ENCODE data around the gene LILRB3. TPM values are rescaled to one million over a fixed set of nuclear protein-coding genes. Genes with fewer than 3 reads are reported as not detected.
"Not testable (repeated sequence)": the region's sequence is repeated elsewhere in the genome, so short reads cannot be mapped to it uniquely, and the experiment has no call there.

LILRB3 gene
- polyA plus RNA-seq (2013, experiment 1 of 2) = not detected
- not detected for polyA plus RNA-seq (2013, experiment 2 of 2)

- not testable (repeated sequence) for H3K4me3 ChIP-seq (ENCODE audit: low read length); H3K27me3 ChIP-seq (ENCODE audit: insufficient read depth, low read length, poor library complexity); H3K36me3 ChIP-seq (ENCODE audit: control insufficient read depth, insufficient read depth, low read length); DNase-seq; H3K4me1 ChIP-seq (ENCODE audit: control insufficient read depth, low read depth, low read length); H2BK120ac ChIP-seq (ENCODE audit: low read depth, low read length); H3K4me2 ChIP-seq (ENCODE audit: low read length); H4K8ac ChIP-seq (ENCODE audit: low read depth, low read length); H3K79me2 ChIP-seq (ENCODE audit: control insufficient read depth, insufficient read depth, low read length); H4K5ac ChIP-seq (ENCODE audit: low read length); H3K23ac ChIP-seq (ENCODE audit: low read length); H3K56ac ChIP-seq (ENCODE audit: low read length); H2BK15ac ChIP-seq (replicated peaks; ENCODE audit: low read depth); H3K9ac ChIP-seq (ENCODE audit: low read length); H2AK5ac ChIP-seq (ENCODE audit: low read length); H2BK5ac ChIP-seq (ENCODE audit: low read length); H3K79me1 ChIP-seq (ENCODE audit: low read length); H3K18ac ChIP-seq (ENCODE audit: low read length); H3K27ac ChIP-seq (ENCODE audit: low read depth, low read length); H3K4ac ChIP-seq (ENCODE audit: low read depth, low read length)
- WGBS (ENCODE audit: extremely low coverage, insufficient coverage, low lambda C conversion rate) = no CpG with 5 or more reads among the region's 16 CpGs
These were observed at the start of gene LILRB3 for GRCh38 chr19:54222474-54223276. TSS of gene LILRB3 (minus strand) at chr19:54223007. CDS start at chr19:54222976, 31 bp downstream.

GRCh38 chr19:54272181-54272580 lies 49.4 kb upstream of the LILRB3 start:
- not testable (repeated sequence) for H3K79me1 ChIP-seq (ENCODE audit: low read length); H3K23ac ChIP-seq (ENCODE audit: low read length); H3K18ac ChIP-seq (ENCODE audit: low read length); H4K5ac ChIP-seq (ENCODE audit: low read length); H3K4me1 ChIP-seq (ENCODE audit: control insufficient read depth, low read depth, low read length); H3K36me3 ChIP-seq (ENCODE audit: control insufficient read depth, insufficient read depth, low read length); H4K8ac ChIP-seq (ENCODE audit: low read depth, low read length); H2BK15ac ChIP-seq (replicated peaks; ENCODE audit: low read depth); H3K9ac ChIP-seq (ENCODE audit: low read length); H3K27me3 ChIP-seq (ENCODE audit: insufficient read depth, low read length, poor library complexity); H3K4me3 ChIP-seq (ENCODE audit: low read length); H2BK120ac ChIP-seq (ENCODE audit: low read depth, low read length); H3K56ac ChIP-seq (ENCODE audit: low read length); H2BK5ac ChIP-seq (ENCODE audit: low read length); H3K79me2 ChIP-seq (ENCODE audit: control insufficient read depth, insufficient read depth, low read length); H3K4me2 ChIP-seq (ENCODE audit: low read length); DNase-seq; H3K4ac ChIP-seq (ENCODE audit: low read depth, low read length); H3K27ac ChIP-seq (ENCODE audit: low read depth, low read length); H2AK5ac ChIP-seq (ENCODE audit: low read length)
- WGBS (ENCODE audit: extremely low coverage, insufficient coverage, low lambda C conversion rate) = no CpG with 5 or more reads among the region's 5 CpGs

DNA sequence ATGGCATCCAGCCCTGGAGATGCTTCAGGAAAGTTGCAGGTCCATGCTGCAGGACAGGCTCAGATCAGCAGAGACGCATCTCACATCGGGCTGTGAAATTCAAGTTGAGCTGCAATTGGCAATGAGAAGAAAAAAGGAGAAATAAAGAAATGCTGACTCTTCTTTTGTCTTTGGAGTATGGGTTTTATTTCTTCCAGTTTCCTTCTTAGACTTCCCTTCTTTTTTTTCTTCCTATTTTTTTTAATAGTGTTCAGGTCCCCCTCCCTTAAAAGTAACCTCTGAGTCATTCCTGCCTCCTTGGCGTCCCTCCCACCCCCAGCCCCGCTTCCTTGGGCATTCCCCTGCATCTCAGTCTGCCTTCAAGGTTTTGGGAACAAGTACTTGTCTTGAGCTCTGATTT lies 48.8 kb upstream of the LILRB3 start:
- not testable (repeated sequence) for H3K4me2 ChIP-seq (ENCODE audit: low read length); H3K18ac ChIP-seq (ENCODE audit: low read length); H4K5ac ChIP-seq (ENCODE audit: low read length); H3K4me1 ChIP-seq (ENCODE audit: control insufficient read depth, low read depth, low read length); H3K79me2 ChIP-seq (ENCODE audit: control insufficient read depth, insufficient read depth, low read length); H2AK5ac ChIP-seq (ENCODE audit: low read length); H2BK120ac ChIP-seq (ENCODE audit: low read depth, low read length); H3K56ac ChIP-seq (ENCODE audit: low read length); DNase-seq; H3K4ac ChIP-seq (ENCODE audit: low read depth, low read length); H3K27me3 ChIP-seq (ENCODE audit: insufficient read depth, low read length, poor library complexity); H4K8ac ChIP-seq (ENCODE audit: low read depth, low read length); H2BK5ac ChIP-seq (ENCODE audit: low read length); H3K79me1 ChIP-seq (ENCODE audit: low read length); H2BK15ac ChIP-seq (replicated peaks; ENCODE audit: low read depth); H3K36me3 ChIP-seq (ENCODE audit: control insufficient read depth, insufficient read depth, low read length); H3K4me3 ChIP-seq (ENCODE audit: low read length); H3K9ac ChIP-seq (ENCODE audit: low read length); H3K23ac ChIP-seq (ENCODE audit: low read length); H3K27ac ChIP-seq (ENCODE audit: low read depth, low read length)
- WGBS (ENCODE audit: extremely low coverage, insufficient coverage, low lambda C conversion rate) = no CpG with 5 or more reads among the region's 4 CpGs

DNA sequence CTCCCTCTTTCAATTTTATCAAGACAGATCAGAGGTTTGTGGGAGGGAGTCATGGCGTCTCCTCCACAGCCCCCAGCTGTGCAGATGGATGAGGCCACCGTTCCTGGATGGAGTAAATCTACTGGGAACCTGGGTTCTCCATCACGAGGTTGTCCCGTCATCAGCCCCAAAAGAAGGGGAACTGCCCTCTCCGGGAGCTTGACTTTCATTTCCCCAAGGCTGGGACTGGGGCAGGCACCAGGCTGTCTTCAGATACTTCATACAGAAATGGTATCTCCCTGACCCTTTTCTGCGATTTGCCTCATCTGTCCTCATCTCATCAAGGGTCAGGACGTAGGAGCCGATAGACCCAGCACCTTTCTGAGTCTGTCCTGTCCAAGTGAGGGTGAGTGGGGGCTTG lies 48.3 kb upstream of the LILRB3 start:
- no peaks in the 10 kb centered on the region for H3K27me3 ChIP-seq (ENCODE audit: insufficient read depth, low read length, poor library complexity)
- no peak overlapping the region for H3K27ac ChIP-seq (ENCODE audit: low read depth, low read length)
- no peak overlapping the region for H2BK120ac ChIP-seq (ENCODE audit: low read depth, low read length)
- no peak overlapping the region for H2AK5ac ChIP-seq (ENCODE audit: low read length)
- no peak for DNase-seq
- no peak overlapping the region for H3K4me2 ChIP-seq (ENCODE audit: low read length)
- H3K4me3 ChIP-seq (ENCODE audit: low read length) = no peak overlapping the region
- no peaks in the 10 kb centered on the region for H3K79me1 ChIP-seq (ENCODE audit: low read length)
- no CpG with 5 or more reads among the region's 8 CpGs for WGBS (ENCODE audit: extremely low coverage, insufficient coverage, low lambda C conversion rate)
- no peak overlapping the region for H3K23ac ChIP-seq (ENCODE audit: low read length)
- no peak overlapping the region for H4K8ac ChIP-seq (ENCODE audit: low read depth, low read length)
- no peaks in the 10 kb centered on the region for H3K79me2 ChIP-seq (ENCODE audit: control insufficient read depth, insufficient read depth, low read length)
- no peak overlapping the region for H3K56ac ChIP-seq (ENCODE audit: low read length)
- no peaks in the 10 kb centered on the region for H3K4me1 ChIP-seq (ENCODE audit: control insufficient read depth, low read depth, low read length)
- no peak overlapping the region for H2BK15ac ChIP-seq (replicated peaks; ENCODE audit: low read depth)
- no peak overlapping the region for H3K4ac ChIP-seq (ENCODE audit: low read depth, low read length)
- no peaks in the 10 kb centered on the region for H3K36me3 ChIP-seq (ENCODE audit: control insufficient read depth, insufficient read depth, low read length)
- H3K18ac ChIP-seq (ENCODE audit: low read length) = no peak overlapping the region
- no peak overlapping the region for H2BK5ac ChIP-seq (ENCODE audit: low read length)
- no peak overlapping the region for H3K9ac ChIP-seq (ENCODE audit: low read length)
- H4K5ac ChIP-seq (ENCODE audit: low read length) = no peak overlapping the region

DNA sequence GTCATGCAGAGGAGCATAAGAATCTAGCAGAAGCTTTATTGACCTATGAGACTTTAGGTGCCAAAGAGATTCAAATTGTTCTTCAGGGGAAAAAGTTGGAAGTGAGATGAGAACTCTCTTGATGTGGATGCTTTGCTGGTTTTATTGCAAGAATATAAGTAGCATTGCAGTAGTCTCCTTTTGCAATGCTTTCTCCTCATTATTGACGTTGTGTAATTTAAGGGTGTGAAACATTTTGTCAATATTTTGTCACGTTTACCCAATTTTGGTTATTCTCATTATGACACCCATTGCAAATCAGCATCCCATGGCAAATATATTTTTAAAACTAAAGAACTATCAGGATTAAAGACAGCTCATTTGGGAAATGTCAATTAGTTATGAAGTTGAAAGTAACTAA lies 46.1 kb upstream of the LILRB3 start:
- H2BK5ac ChIP-seq (ENCODE audit: low read length) = no peak overlapping the region
- no peak overlapping the region for H3K27ac ChIP-seq (ENCODE audit: low read depth, low read length)
- H3K56ac ChIP-seq (ENCODE audit: low read length) = no peak overlapping the region
- DNase-seq = no peak
- H3K4me2 ChIP-seq (ENCODE audit: low read length) = no peak overlapping the region
- no peak overlapping the region for H2BK15ac ChIP-seq (replicated peaks; ENCODE audit: low read depth)
- no peak overlapping the region for H3K18ac ChIP-seq (ENCODE audit: low read length)
- WGBS (ENCODE audit: extremely low coverage, insufficient coverage, low lambda C conversion rate) = no CpG with 5 or more reads among the region's 2 CpGs
- no peak overlapping the region for H3K23ac ChIP-seq (ENCODE audit: low read length)
- no peak overlapping the region for H2BK120ac ChIP-seq (ENCODE audit: low read depth, low read length)
- H3K4ac ChIP-seq (ENCODE audit: low read depth, low read length) = no peak overlapping the region
- no peak overlapping the region for H4K5ac ChIP-seq (ENCODE audit: low read length)
- no peak overlapping the region for H4K8ac ChIP-seq (ENCODE audit: low read depth, low read length)
- H3K9ac ChIP-seq (ENCODE audit: low read length) = no peak overlapping the region
- H3K4me1 ChIP-seq (ENCODE audit: control insufficient read depth, low read depth, low read length) = no peaks in the 10 kb centered on the region
- H3K79me1 ChIP-seq (ENCODE audit: low read length) = no peaks in the 10 kb centered on the region
- no peaks in the 10 kb centered on the region for H3K36me3 ChIP-seq (ENCODE audit: control insufficient read depth, insufficient read depth, low read length)
- no peaks in the 10 kb centered on the region for H3K79me2 ChIP-seq (ENCODE audit: control insufficient read depth, insufficient read depth, low read length)
- no peak overlapping the region for H3K4me3 ChIP-seq (ENCODE audit: low read length)
- H2AK5ac ChIP-seq (ENCODE audit: low read length) = no peak overlapping the region
- no peaks in the 10 kb centered on the region for H3K27me3 ChIP-seq (ENCODE audit: insufficient read depth, low read length, poor library complexity)

- Histone ChIP-seq H3K4me2 (ENCODE audit: low read length) (no peak overlapping the region), H3K79me2 (ENCODE audit: control insufficient read depth, insufficient read depth, low read length) (no peaks in the 10 kb centered on the region), H3K56ac (ENCODE audit: low read length) (no peak overlapping the region), H3K9ac (ENCODE audit: low read length) (no peak overlapping the region), H3K4me3 (ENCODE audit: low read length) (no peak overlapping the region), H3K4me1 (ENCODE audit: control insufficient read depth, low read depth, low read length) (no peaks in the 10 kb centered on the region), H3K79me1 (ENCODE audit: low read length) (no peaks in the 10 kb centered on the region), H4K5ac (ENCODE audit: low read length) (no peak overlapping the region), H2AK5ac (ENCODE audit: low read length) (no peak overlapping the region), H2BK15ac (replicated peaks; ENCODE audit: low read depth) (no peak overlapping the region), H3K4ac (ENCODE audit: low read depth, low read length) (no peak overlapping the region), H3K36me3 (ENCODE audit: control insufficient read depth, insufficient read depth, low read length) (no peaks in the 10 kb centered on the region), H3K18ac (ENCODE audit: low read length) (no peak overlapping the region), H4K8ac (ENCODE audit: low read depth, low read length) (no peak overlapping the region), H3K23ac (ENCODE audit: low read length) (no peak overlapping the region), H2BK120ac (ENCODE audit: low read depth, low read length) (no peak overlapping the region), H3K27me3 (ENCODE audit: insufficient read depth, low read length, poor library complexity) (no peaks in the 10 kb centered on the region), H2BK5ac (ENCODE audit: low read length) (no peak overlapping the region), H3K27ac (ENCODE audit: low read depth, low read length) (no peak overlapping the region)
- whole genome bisulfite sequencing (ENCODE audit: extremely low coverage, insufficient coverage, low lambda C conversion rate) = no CpG with 5 or more reads among the region's 6 CpGs
- DNase-seq = peak; percentile 92
These were observed 43.3 kb upstream of the LILRB3 start for GRCh38 chr19:54266133-54266532.

Measured in mesendoderm (in vitro differentiated cells).